ENCODE results near the gene ST8SIA6.

- no peak for TF ChIP-seq POLR2A (IDR thresholded peaks at IDR 0.05; ENCODE audit: low read depth, low read length)
- TF ChIP-seq POLR2AphosphoS5 (IDR thresholded peaks at IDR 0.05; ENCODE audit: low read depth, low read length), result no peak
- TF ChIP-seq TAF1 (IDR thresholded peaks at IDR 0.05; ENCODE audit: borderline replicate concordance, low read depth, low read length), result no peak
Observed at GRCh38 chr10:17427666-17428350, 26.6 kb downstream of the ST8SIA6 start.
